Transverse colon (tissue), 4 donors: ENCODE measurements around the gene PRKCG. TPM values are rescaled to one million over a fixed set of nuclear protein-coding genes. Genes with fewer than 3 reads are reported as not detected.

Source experiments
- DNase-seq: peaks from one replicate; pipeline ENCODE4 v3.0.0-alpha.2; 2019
- H3K27ac ChIP-seq, 4 donors: fragments of 200-600 bp; sonication (generic); 2 replicates each; pipeline ENCODE4 v1.5.1; 2016 to 2018; ENCODE audit warnings: inconsistent platforms in 4 of 4
- H3K27me3 ChIP-seq: fragments of 200-600 bp; sonication (generic); 2 replicates; pipeline ENCODE4 v1.5.1; 2017; ENCODE audit warnings: inconsistent platforms
- H3K36me3 ChIP-seq, 4 donors: fragments of 200-600 bp; sonication (generic); 2 replicates each; pipeline ENCODE4 v1.5.1; 2017 to 2019; ENCODE audit warnings: inconsistent platforms in 4 of 4
- H3K4me1 ChIP-seq, 4 donors: fragments of 200-600 bp; sonication (generic); 2 replicates each; pipeline ENCODE4 v1.5.1; 2017 to 2020; ENCODE audit warnings: inconsistent platforms in 4 of 4
- H3K4me3 ChIP-seq, 4 donors: fragments of 200-600 bp; sonication (generic); 1 replicate in 1 of 4; 2 replicates in 3 of 4; pipeline versions ENCODE4 v1.5.1 to v1.6.1; 2017 to 2019; ENCODE audit warnings: inconsistent platforms in 4 of 4
- H3K9me3 ChIP-seq, 2 donors: fragments of 200-600 bp; sonication (generic); 2 replicates each; pipeline ENCODE4 v1.5.1; 2017 to 2019; ENCODE audit warnings: inconsistent platforms in 2 of 2
- EP300 ChIP-seq: sonication (generic); formaldehyde crosslinking; IDR thresholded peaks from one replicate; pipeline ENCODE4 v1.6.1; 2017; ENCODE audit warnings: antibody characterized with exemption, low read depth
- POLR2A ChIP-seq: fragments of 450-650 bp; IDR thresholded peaks from one replicate; pipeline ENCODE4 v1.6.1; 2016; ENCODE audit warnings: antibody characterized with exemption, mild to moderate bottlenecking, moderate library complexity
- POLR2AphosphoS5 ChIP-seq, 3 donors: sonication (generic); formaldehyde crosslinking; IDR thresholded peaks; one replicate each; pipeline ENCODE4 v1.6.1; 2016; ENCODE audit warnings: antibody characterized with exemption in 3 of 3
- WGBS, 2 donors: methylation state at CpG; one replicate each; pipeline ENCODE4 v1.1.5; 2018; ENCODE audit warnings: low coverage in 1 of 2; 5-methylcytosine and 5-hydroxymethylcytosine counted together
- in situ Hi-C, 4 donors: fragments of 200-750 bp; cut with MboI; loops; one replicate each; pipeline versions ENCODE4 v1.15.0 to v1.15.1; 2017; ENCODE audit warnings: low sequenced_read_pairs in 3 of 4, low pct_ligation_motif_present in 1 of 4, low pct_unique_long_range_greater_than_20kb in 1 of 4
- intact Hi-C: fragments of 100-400 bp; cut with DNase I; formaldehyde crosslinking; loops from one replicate; pipeline ENCODE4 v1.15.1; 2023; ENCODE audit warnings: low total_unique reads
- total RNA-seq, 4 donors: library from RNA; depleted of rRNA; stranded (reverse); fragments of >200 nt; gene quantifications; one replicate each; pipeline ENCODE4 v1.1.0, GENCODE V29; 2016
- TF ChIP-seq, protein P1 (sequence below), 5 experiments: fragments of 200-600 bp in 3 of 5; fragments of 450-650 bp in 2 of 5; sonication (generic) in 3 of 5; IDR thresholded peaks; 1 replicate in 2 of 5; 2 replicates in 3 of 5; pipeline ENCODE4 v1.5.1; 2016 to 2017; ENCODE audit warnings: antibody characterized with exemption in 5 of 5, inconsistent platforms in 3 of 5, mild to moderate bottlenecking in 2 of 5, moderate library complexity in 1 of 5

PRKCG gene
- total RNA-seq, 4 donors from 2014 or later, result 0.32 TPM; not detected in 3

DNA sequence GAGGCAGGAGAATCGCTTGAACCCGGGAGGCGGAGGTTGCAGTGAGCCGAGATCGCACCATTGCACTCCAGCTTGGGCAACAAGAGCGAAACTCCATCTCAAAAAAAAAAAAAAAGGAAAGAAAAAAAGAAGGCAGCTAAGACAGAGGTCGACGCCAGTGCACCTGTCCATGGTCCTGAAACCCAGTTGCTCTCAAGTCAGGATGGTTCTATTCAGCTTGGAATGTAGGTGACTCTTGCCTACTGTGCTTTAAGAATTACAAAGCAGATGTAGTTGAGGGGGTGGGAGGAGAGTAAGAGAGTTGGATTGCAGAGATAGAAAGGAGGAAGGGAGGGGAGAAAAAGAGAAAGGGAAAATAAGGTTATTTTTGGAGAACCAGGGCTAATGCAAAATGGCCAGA is 45.7 kb downstream of the PRKCG start:
- H3K36me3 ChIP-seq, result no peaks in the 10 kb centered on the region
- H3K27me3 ChIP-seq, result no peaks in the 10 kb centered on the region
- no peak overlapping the region for H3K4me3 ChIP-seq
- no peak for DNase-seq
- H3K4me1 ChIP-seq, result no peaks in the 10 kb centered on the region
- H3K27ac ChIP-seq, result no peak overlapping the region
- WGBS, 2 donors, result 19 to 46% methylated on average over 3 to 8 of the region's 8 CpGs
- no peaks in the 10 kb centered on the region for H3K9me3 ChIP-seq
- in situ Hi-C loops, result no loop called here
- TF ChIP-seq, protein P1, sequence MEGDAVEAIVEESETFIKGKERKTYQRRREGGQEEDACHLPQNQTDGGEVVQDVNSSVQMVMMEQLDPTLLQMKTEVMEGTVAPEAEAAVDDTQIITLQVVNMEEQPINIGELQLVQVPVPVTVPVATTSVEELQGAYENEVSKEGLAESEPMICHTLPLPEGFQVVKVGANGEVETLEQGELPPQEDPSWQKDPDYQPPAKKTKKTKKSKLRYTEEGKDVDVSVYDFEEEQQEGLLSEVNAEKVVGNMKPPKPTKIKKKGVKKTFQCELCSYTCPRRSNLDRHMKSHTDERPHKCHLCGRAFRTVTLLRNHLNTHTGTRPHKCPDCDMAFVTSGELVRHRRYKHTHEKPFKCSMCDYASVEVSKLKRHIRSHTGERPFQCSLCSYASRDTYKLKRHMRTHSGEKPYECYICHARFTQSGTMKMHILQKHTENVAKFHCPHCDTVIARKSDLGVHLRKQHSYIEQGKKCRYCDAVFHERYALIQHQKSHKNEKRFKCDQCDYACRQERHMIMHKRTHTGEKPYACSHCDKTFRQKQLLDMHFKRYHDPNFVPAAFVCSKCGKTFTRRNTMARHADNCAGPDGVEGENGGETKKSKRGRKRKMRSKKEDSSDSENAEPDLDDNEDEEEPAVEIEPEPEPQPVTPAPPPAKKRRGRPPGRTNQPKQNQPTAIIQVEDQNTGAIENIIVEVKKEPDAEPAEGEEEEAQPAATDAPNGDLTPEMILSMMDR (IDR thresholded peaks at IDR 0.05), result no peak
- TF ChIP-seq POLR2A (no peak), EP300 (no peak), POLR2AphosphoS5 (IDR thresholded peaks at IDR 0.05) (no peak)
- intact Hi-C loops, result no loop called here

DNA sequence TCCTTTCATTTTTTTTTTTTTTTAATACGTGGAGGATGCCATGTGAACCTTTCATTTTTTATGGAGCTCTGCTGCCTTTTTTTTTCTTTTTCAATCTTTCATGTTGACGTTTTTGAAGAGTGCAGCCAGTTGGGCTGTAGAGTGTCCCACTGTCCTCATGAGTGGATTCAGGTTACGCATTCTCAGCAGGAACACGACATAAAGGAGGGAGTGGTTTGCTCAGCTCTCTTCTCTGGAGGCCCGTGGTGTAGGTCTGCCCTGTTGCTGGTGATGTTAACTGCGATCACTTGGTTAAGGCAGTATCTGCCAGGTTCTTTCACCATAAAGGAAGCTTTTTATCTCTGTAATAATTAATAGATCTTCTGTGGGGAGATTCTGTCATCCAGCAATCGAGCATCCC is 54.0 kb downstream of the PRKCG start:
- no peak for DNase-seq
- intact Hi-C loops, result no loop called here
- H3K4me1 ChIP-seq, result no peaks in the 10 kb centered on the region
- H3K4me3 ChIP-seq, result no peak overlapping the region
- TF ChIP-seq, protein P1 (IDR thresholded peaks at IDR 0.05), result no peak
- TF ChIP-seq POLR2AphosphoS5 (IDR thresholded peaks at IDR 0.05) (no peak), POLR2A (no peak), EP300 (no peak)
- H3K36me3 ChIP-seq, result no peaks in the 10 kb centered on the region
- no peaks in the 10 kb centered on the region for H3K9me3 ChIP-seq
- peaks cover 16% of the 10 kb centered on the region for H3K27me3 ChIP-seq
- H3K27ac ChIP-seq, result no peak overlapping the region
- 41 to 58% methylated on average over 5 to 7 of the region's 7 CpGs for WGBS, 2 donors
- in situ Hi-C loops, result no loop called here

DNA sequence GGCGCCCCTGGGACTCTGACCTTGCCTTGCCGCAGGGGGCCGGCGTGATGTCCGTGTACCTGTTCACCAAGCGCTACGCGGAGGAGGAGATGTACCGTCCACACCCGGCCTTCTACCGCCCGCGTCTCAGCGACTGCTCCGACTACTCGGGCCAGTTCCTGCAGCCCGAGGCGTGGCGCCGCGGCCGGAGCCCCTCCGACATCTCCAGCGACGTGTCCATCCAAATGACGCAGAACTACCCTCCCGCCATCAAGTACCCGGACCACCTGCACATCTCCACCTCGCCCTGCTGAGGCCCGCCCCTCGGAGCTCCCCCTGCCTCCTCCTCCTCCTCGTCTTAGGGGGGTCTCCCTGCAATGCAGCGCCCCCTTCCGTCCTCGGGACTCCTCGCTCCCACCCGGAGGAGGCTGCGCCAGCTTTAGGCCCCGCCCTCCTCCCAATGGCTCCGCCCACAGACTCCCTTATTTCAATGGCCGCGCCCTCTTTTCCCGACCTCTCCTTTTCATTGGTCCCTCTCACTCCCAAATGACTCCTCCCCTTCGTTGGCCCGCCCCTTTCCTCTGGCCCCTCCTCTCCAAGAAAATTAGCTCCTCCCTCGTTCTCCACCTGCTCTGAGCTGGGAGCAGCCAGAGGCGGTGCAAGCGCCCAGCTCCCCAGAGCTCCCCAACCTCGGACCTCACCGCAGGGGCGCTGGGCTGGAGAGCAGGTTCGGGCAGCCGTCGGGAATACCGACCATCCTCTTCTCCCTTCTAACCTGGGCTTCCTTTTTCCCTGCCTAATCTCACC is 60.2 kb downstream of the PRKCG start:
- H3K9me3 ChIP-seq, result no peaks in the 10 kb centered on the region
- TF ChIP-seq, protein P1 (IDR thresholded peaks at IDR 0.05), result no peak
- no peak for TF ChIP-seq POLR2AphosphoS5 (IDR thresholded peaks at IDR 0.05)
- no peak for TF ChIP-seq POLR2A
- TF ChIP-seq EP300, result no peak
- no peak overlapping the region for H3K4me3 ChIP-seq
- in situ Hi-C loops (no loop called here), intact Hi-C loops (no loop called here)
- DNase-seq, result no peak
- H3K27ac ChIP-seq, result no peak overlapping the region
- 5 to 31% methylated on average over 4 to 50 of the region's 55 CpGs for WGBS, 2 donors
- H3K27me3 ChIP-seq, result peaks cover 56% of the 10 kb centered on the region
- no peaks in the 10 kb centered on the region for H3K36me3 ChIP-seq
- no peaks in the 10 kb centered on the region for H3K4me1 ChIP-seq

DNA sequence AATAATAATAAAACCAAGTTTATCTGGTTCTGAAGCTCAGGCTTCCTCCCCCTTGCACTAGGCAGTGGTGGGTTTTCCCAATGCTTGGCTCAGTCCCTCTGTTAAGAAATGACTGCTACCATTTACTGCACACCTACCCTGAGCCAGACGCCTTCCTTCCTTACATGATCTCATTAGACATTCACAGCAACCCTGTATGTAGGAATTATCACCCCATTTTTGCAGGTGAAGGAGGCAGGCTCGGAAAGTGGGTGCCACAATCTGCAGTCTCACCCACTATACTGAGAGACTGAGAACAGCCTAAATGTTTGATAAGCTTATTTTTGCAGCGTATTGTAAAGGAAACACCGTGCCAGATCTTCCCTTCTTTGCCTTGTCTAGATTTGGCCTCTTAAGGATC is 62.4 kb downstream of the PRKCG start:
- WGBS, 2 donors, result 76% methylated on average over 4 of the region's 4 CpGs; no CpG with 5 or more reads in 1 of the 2 donors
- H3K27ac ChIP-seq, result no peak overlapping the region
- no peaks in the 10 kb centered on the region for H3K4me1 ChIP-seq

More for the DNA sequence above, 62.4 kb downstream of the PRKCG start:
- Histone ChIP-seq H3K27me3 (peaks cover 56% of the 10 kb centered on the region), H3K9me3 (no peaks in the 10 kb centered on the region), H3K4me3 (no peak overlapping the region), H3K36me3 (no peaks in the 10 kb centered on the region)
- in situ Hi-C loops, result no loop called here
- TF ChIP-seq, protein P1 (IDR thresholded peaks at IDR 0.05), result no peak
- TF ChIP-seq EP300, result no peak
- TF ChIP-seq POLR2AphosphoS5 (IDR thresholded peaks at IDR 0.05), result no peak
- no peak for TF ChIP-seq POLR2A
- DNase-seq, result no peak
- intact Hi-C loops, result no loop called here
